GM19099 (cell line): ENCODE measurements around the gene NFYB.

Experiments used
- POLR2A ChIP-seq: IDR thresholded peaks from 3 replicates; pipeline ENCODE4 v1.6.1; 2011; ENCODE audit warnings: low read depth; ENCODE audit not compliant: insufficient read length; ENCODE audit errors: extremely low read depth

The NFYB gene

GRCh38 chr12:104167519-104168458, 29.8 kb upstream of the NFYB start:
- TF ChIP-seq POLR2A = no peak

- no peak for TF ChIP-seq POLR2A
Observed at GRCh38 chr12:104166465-104166864, 28.5 kb upstream of the NFYB start.

- TF ChIP-seq POLR2A = no peak
Observed at GRCh38 chr12:104165801-104166200, 27.8 kb upstream of the NFYB start.

GRCh38 chr12:104164634-104165033, 26.6 kb upstream of the NFYB start:
- TF ChIP-seq POLR2A = no peak

- TF ChIP-seq POLR2A = no peak
Observed at GRCh38 chr12:104163631-104164030, 25.6 kb upstream of the NFYB start.

GRCh38 chr12:104155711-104156555, 17.9 kb upstream of the NFYB start:
- TF ChIP-seq POLR2A = no peak

- no peak for TF ChIP-seq POLR2A
Observed at GRCh38 chr12:104154806-104155205, 16.8 kb upstream of the NFYB start.

- no peak for TF ChIP-seq POLR2A
Observed at GRCh38 chr12:104154286-104154685, 16.3 kb upstream of the NFYB start.

- no peak for TF ChIP-seq POLR2A
Observed at GRCh38 chr12:104152685-104153241, 14.8 kb upstream of the NFYB start.

GRCh38 chr12:104150416-104150815, 12.4 kb upstream of the NFYB start:
- no peak for TF ChIP-seq POLR2A

- no peak for TF ChIP-seq POLR2A
Observed at GRCh38 chr12:104147346-104147745, 9.3 kb upstream of the NFYB start.

GRCh38 chr12:104143918-104144317, 5.9 kb upstream of the NFYB start:
- no peak for TF ChIP-seq POLR2A

GRCh38 chr12:104143002-104143401, 5.0 kb upstream of the NFYB start:
- no peak for TF ChIP-seq POLR2A

- no peak for TF ChIP-seq POLR2A
Observed at GRCh38 chr12:104142543-104142942, 4.5 kb upstream of the NFYB start.

GRCh38 chr12:104138797-104139152, 765 bp upstream of the NFYB start:
- no peak for TF ChIP-seq POLR2A
